ENCODE data around the gene BRCA2. TPM values are rescaled to one million over a fixed set of nuclear protein-coding genes. Genes with fewer than 3 reads are reported as not detected.

Gene BRCA2
- total RNA-seq, 2 experiments from 2014 or later: 1.9 to 2.4 TPM

- TF ChIP-seq CTCF (IDR thresholded peaks at IDR 0.05): no peak
- intact Hi-C loops (cut with DNase I, micrococcal nuclease): loop anchor here in 1 of 2 experiments (5.0 to 10.0 kb wide), 2 partner anchors 261 to 1259 kb away; partner anchors contain the start of gene HSPH1
- peaks cover 0 to 8% of the 10 kb centered on the region in 2 experiments for H3K9me3 ChIP-seq (ENCODE audit: control insufficient read depth in 1 of 2, insufficient read depth in 1 of 2, low read length in 2 of 2)
- peaks cover 79% of the 10 kb centered on the region for H3K36me3 Mint-ChIP-seq (ENCODE audit: low read depth)
- no peaks in the 10 kb centered on the region for H3K9me3 Mint-ChIP-seq
- peaks cover 43% of the 10 kb centered on the region for H3K4me1 Mint-ChIP-seq (ENCODE audit: low read depth)
- H3K27me3 Mint-ChIP-seq: no peaks in the 10 kb centered on the region
- DNase-seq (no peak), ATAC-seq (ENCODE audit: poor library complexity) (no peak)
- H3K4me3 ChIP-seq (ENCODE audit: low read length): no peak overlapping the region
- peaks cover 20% of the 10 kb centered on the region for H3K36me3 ChIP-seq (ENCODE audit: insufficient read depth, low read length)
- H3K27me3 ChIP-seq (ENCODE audit: control insufficient read depth in 1 of 2, insufficient read depth in 2 of 2, low read length in 2 of 2): no peaks in the 10 kb centered on the region
- ChIA-PET CTCF (interaction anchor here (0.8 kb wide), 1 partner anchor 9 kb away, joined by 3 read pairs; no protein-coding TSS in a partner anchor), POLR2A (no interaction called here)
- H3K27ac ChIP-seq (ENCODE audit: low read depth in 1 of 2, low read length in 2 of 2): no peak overlapping the region
- H3K4me1 ChIP-seq (ENCODE audit: insufficient read depth, low read length): peaks cover 31% of the 10 kb centered on the region
- H3K27ac Mint-ChIP-seq: peak overlapping the region; percentile 35
- peak overlapping the region; percentile 40 for H3K4me3 Mint-ChIP-seq
Measured at GRCh38 chr13:32423592-32423991, 108.3 kb downstream of the BRCA2 start.

- H3K4me1 Mint-ChIP-seq (ENCODE audit: low read depth): peaks cover 47% of the 10 kb centered on the region
- intact Hi-C loops (cut with DNase I, micrococcal nuclease): loop anchor here (5.0 to 10.0 kb wide), 4 partner anchors 112 to 1263 kb away; partner anchors contain the start of genes HSPH1 (in 2 of the 2), N4BP2L2 (in 1 of the 2) and PDS5B (in 1 of the 2)
- CTCF ChIA-PET: interaction anchor here (1.8 kb wide), 1 partner anchor 1118 kb away, joined by 4 read pairs; no protein-coding TSS in a partner anchor
- Histone ChIP-seq H3K27ac (ENCODE audit: low read depth in 1 of 2, low read length in 2 of 2) (no peak overlapping the region), H3K4me1 (ENCODE audit: insufficient read depth, low read length) (peaks cover 40% of the 10 kb centered on the region), H3K36me3 (ENCODE audit: insufficient read depth, low read length) (peaks cover 14% of the 10 kb centered on the region), H3K9me3 (ENCODE audit: control insufficient read depth in 1 of 2, insufficient read depth in 1 of 2, low read length in 2 of 2) (no peaks in the 10 kb centered on the region), H3K4me3 (ENCODE audit: low read length) (no peak overlapping the region), H3K27me3 (ENCODE audit: control insufficient read depth in 1 of 2, insufficient read depth in 2 of 2, low read length in 2 of 2) (no peaks in the 10 kb centered on the region)
- peak overlapping the region; percentile 76 for H3K27ac Mint-ChIP-seq
- no peak for DNase-seq
- POLR2A ChIA-PET: interaction anchor here (0.9 to 4.5 kb wide), 2 partner anchors 110 to 113 kb away, joined by 3 to 83 read pairs; partner anchors contain the start of genes BRCA2, N4BP2L2 and ZAR1L
- no peaks in the 10 kb centered on the region for H3K27me3 Mint-ChIP-seq
- peak overlapping the region; percentile 83 for H3K4me3 Mint-ChIP-seq
- no peaks in the 10 kb centered on the region for H3K9me3 Mint-ChIP-seq
- no peak for TF ChIP-seq CTCF (IDR thresholded peaks at IDR 0.05)
- peaks cover 67% of the 10 kb centered on the region for H3K36me3 Mint-ChIP-seq (ENCODE audit: low read depth)
- no peak for ATAC-seq (ENCODE audit: poor library complexity)
Measured at GRCh38 chr13:32425158-32425557, 109.8 kb downstream of the BRCA2 start.

GRCh38 chr13:32426191-32426989 is 111.1 kb downstream of the BRCA2 start:
- peaks cover 60% of the 10 kb centered on the region for H3K36me3 Mint-ChIP-seq (ENCODE audit: low read depth)
- H3K9me3 Mint-ChIP-seq: no peaks in the 10 kb centered on the region
- peak overlapping the region; percentile 95 for H3K4me3 Mint-ChIP-seq
- DNase-seq (peak in 13 of 14 experiments; percentile 7 to 91 (median 28)), ATAC-seq (ENCODE audit: poor library complexity) (peak; percentile 48)
- H3K27ac Mint-ChIP-seq: peak overlapping the region; percentile 93
- Histone ChIP-seq H3K4me3 (ENCODE audit: low read length) (peak overlapping the region; percentile 79), H3K36me3 (ENCODE audit: insufficient read depth, low read length) (peaks cover 10% of the 10 kb centered on the region), H3K9me3 (ENCODE audit: control insufficient read depth in 1 of 2, insufficient read depth in 1 of 2, low read length in 2 of 2) (no peaks in the 10 kb centered on the region), H3K27me3 (ENCODE audit: control insufficient read depth in 1 of 2, insufficient read depth in 2 of 2, low read length in 2 of 2) (no peaks in the 10 kb centered on the region), H3K4me1 (ENCODE audit: insufficient read depth, low read length) (peaks cover 40% of the 10 kb centered on the region), H3K27ac (ENCODE audit: low read depth in 1 of 2, low read length in 2 of 2) (peak overlapping the region; percentile 91 to 94)
- CTCF ChIA-PET: interaction anchor here (1.0 to 1.8 kb wide), 2 partner anchors 160 to 1117 kb away, joined by 3 to 4 read pairs; partner anchors contain the start of gene PDS5B
- TF ChIP-seq CTCF (IDR thresholded peaks at IDR 0.05): no peak
- peaks cover 47% of the 10 kb centered on the region for H3K4me1 Mint-ChIP-seq (ENCODE audit: low read depth)
- intact Hi-C loops (cut with DNase I, micrococcal nuclease): loop anchor here (2.0 to 10.0 kb wide), 6 partner anchors 111 to 1264 kb away; partner anchors contain the start of genes HSPH1 (in 2 of the 2), N4BP2L2 (in 2 of the 2), BRCA2 (in 1 of the 2) and PDS5B (in 1 of the 2)
- no peaks in the 10 kb centered on the region for H3K27me3 Mint-ChIP-seq
- POLR2A ChIA-PET: interaction anchor here (0.6 to 4.5 kb wide), 12 partner anchors 12 to 1809 kb away, joined by 3 to 83 read pairs (median 4); partner anchors contain the start of genes BRCA2, N4BP2L2 and ZAR1L
